Measurements from ENCODE around the gene THRA. TPM values are rescaled to one million over a fixed set of nuclear protein-coding genes. Genes with fewer than 3 reads are reported as not detected.

THRA gene
- total and polyA plus RNA-seq, 9 of the 15 experiments (the other 6 are each of a cell fraction or from before 2014, with no cell fraction given) = 0.34 to 23.4 (median 12.7) TPM

DNA sequence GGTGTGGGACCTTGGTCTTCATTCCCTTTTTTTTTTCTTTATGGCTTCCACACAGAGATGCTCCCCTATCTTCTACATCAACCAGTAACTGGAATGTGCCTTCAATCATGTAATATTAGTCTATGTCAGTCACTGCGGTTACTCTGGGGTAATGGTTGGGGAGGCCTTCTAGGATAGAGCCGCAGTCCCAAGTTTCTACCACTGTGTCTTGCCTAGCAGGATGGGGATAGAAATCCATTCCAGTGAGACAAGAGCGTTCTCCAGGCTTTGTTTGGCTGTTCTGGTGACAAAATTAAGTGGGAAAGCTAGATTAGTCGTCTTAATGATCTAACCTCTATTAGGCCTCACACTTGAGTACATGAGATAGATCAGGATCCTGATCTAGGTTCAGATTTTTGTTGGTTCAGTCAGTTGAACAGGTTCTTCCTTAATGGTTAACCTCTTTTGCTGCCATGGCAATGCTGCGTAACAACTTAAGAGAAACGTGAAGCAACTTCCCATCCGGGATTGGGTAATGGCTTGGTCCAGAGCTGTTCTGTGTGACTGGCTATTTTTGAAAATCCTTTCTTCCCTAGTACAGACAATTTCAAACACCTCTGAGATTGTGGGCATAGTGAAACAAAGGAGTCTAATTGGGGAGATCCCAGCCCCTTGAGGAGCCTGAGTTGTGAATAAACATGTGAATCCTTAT, 67.7 kb downstream of the THRA start:
- H2AFZ ChIP-seq (ENCODE audit: low read depth, low read length) = no peak overlapping the region
- H3K9ac ChIP-seq (ENCODE audit: insufficient read depth in 1 of 2, low read depth in 2 of 2, low read length in 2 of 2) = no peak overlapping the region
- intact Hi-C loops (cut with micrococcal nuclease) = no loop called here
- H3K9me3 ChIP-seq (replicated peaks; ENCODE audit: control insufficient read depth, insufficient read depth, low read depth, low read length) = no peaks in the 10 kb centered on the region
- no TSS peak for BruUV-seq (replicated peaks)
- TF ChIP-seq GATAD2A (IDR thresholded peaks at IDR 0.05) = no peak
- TF ChIP-seq, protein P1, sequence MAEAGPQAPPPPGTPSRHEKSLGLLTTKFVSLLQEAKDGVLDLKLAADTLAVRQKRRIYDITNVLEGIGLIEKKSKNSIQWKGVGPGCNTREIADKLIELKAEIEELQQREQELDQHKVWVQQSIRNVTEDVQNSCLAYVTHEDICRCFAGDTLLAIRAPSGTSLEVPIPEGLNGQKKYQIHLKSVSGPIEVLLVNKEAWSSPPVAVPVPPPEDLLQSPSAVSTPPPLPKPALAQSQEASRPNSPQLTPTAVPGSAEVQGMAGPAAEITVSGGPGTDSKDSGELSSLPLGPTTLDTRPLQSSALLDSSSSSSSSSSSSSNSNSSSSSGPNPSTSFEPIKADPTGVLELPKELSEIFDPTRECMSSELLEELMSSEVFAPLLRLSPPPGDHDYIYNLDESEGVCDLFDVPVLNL (CRISPR knock-in tag; IDR thresholded peaks at IDR 0.05; ENCODE audit: low read depth) = no peak
- no peak overlapping the region for H3K4me3 ChIP-seq
- no peak overlapping the region for H3K4me2 ChIP-seq (ENCODE audit: insufficient read depth, low read length)
- POLR2A ChIA-PET = interaction anchor here (1.5 kb wide), 1 partner anchor 9 kb away, joined by 8 read pairs; the partner anchor contains the start of gene CASC3
- CTCF ChIA-PET (ENCODE audit: low intra/inter-chr PET ratio) = no interaction called here
- FAIRE-seq (no peak), DNase-seq (ENCODE audit: extremely low read depth in 1 of 4, low spot score in 3 of 4) (no peak), ATAC-seq (no peak)
- H3K27me3 ChIP-seq (ENCODE audit: control insufficient read depth in 2 of 2, insufficient read depth in 2 of 2, low read length in 2 of 2) = no peaks in the 10 kb centered on the region
- in situ Hi-C loops (cut with MboI) = no loop called here
- H4K20me1 ChIP-seq (replicated peaks; ENCODE audit: control insufficient read depth, insufficient read depth, low read length) = no peaks in the 10 kb centered on the region
- H3K79me2 ChIP-seq (ENCODE audit: control insufficient read depth, insufficient read depth, low read length) = peaks cover 23% of the 10 kb centered on the region
- H3K9me1 ChIP-seq (ENCODE audit: control insufficient read depth, insufficient read depth, low read length) = no peaks in the 10 kb centered on the region
- no peak overlapping the region for H3K27ac ChIP-seq (ENCODE audit: extremely low read depth, low read depth, low read length)
- H3K36me3 ChIP-seq (ENCODE audit: control insufficient read depth, insufficient read depth, low read length) = peaks cover 98% of the 10 kb centered on the region
- 92% methylated on average over 7 of the region's 7 CpGs for WGBS (ENCODE audit: insufficient coverage, low coverage, missing lambda C conversion rate)
- H3K4me1 ChIP-seq (replicated peaks in 1 of 2; ENCODE audit: control insufficient read depth in 2 of 2, insufficient read depth in 2 of 2, low read length in 2 of 2) = no peaks in the 10 kb centered on the region

DNA sequence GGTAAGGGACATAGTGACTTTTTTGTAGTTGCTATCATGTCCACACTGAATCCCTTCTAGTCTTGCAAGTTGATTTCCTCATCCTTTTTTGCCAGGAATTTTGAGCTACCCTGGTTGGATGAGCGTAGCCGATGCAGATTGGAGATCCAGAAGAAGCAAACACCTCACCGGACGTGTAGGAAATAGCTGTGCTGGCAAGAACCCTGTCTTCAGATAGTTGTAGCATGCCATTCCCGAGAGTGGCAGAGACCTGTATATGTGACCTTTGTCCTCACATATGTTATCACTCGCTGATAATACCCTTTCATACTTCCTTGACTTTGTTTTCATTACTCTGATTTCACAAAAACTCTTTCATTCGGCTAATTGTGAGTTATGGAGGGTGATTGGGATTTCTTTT, 71.4 kb downstream of the THRA start:
- Histone ChIP-seq H3K27ac (ENCODE audit: extremely low read depth, low read depth, low read length) (no peak overlapping the region), H3K4me3 (no peak overlapping the region), H2AFZ (ENCODE audit: low read depth, low read length) (no peak overlapping the region), H3K9me3 (replicated peaks; ENCODE audit: control insufficient read depth, insufficient read depth, low read depth, low read length) (no peaks in the 10 kb centered on the region), H3K4me2 (ENCODE audit: insufficient read depth, low read length) (no peak overlapping the region), H3K9ac (ENCODE audit: insufficient read depth in 1 of 2, low read depth in 2 of 2, low read length in 2 of 2) (no peak overlapping the region), H4K20me1 (replicated peaks; ENCODE audit: control insufficient read depth, insufficient read depth, low read length) (no peaks in the 10 kb centered on the region), H3K9me1 (ENCODE audit: control insufficient read depth, insufficient read depth, low read length) (no peaks in the 10 kb centered on the region), H3K27me3 (ENCODE audit: control insufficient read depth in 2 of 2, insufficient read depth in 2 of 2, low read length in 2 of 2) (no peaks in the 10 kb centered on the region), H3K79me2 (ENCODE audit: control insufficient read depth, insufficient read depth, low read length) (peaks cover 19% of the 10 kb centered on the region), H3K36me3 (ENCODE audit: control insufficient read depth, insufficient read depth, low read length) (peaks cover 84% of the 10 kb centered on the region), H3K4me1 (replicated peaks in 1 of 2; ENCODE audit: control insufficient read depth in 2 of 2, insufficient read depth in 2 of 2, low read length in 2 of 2) (peaks cover 2 to 8% of the 10 kb centered on the region in 2 experiments; a peak in 4 of 5 replicates)
- 81% methylated on average over 7 of the region's 7 CpGs for WGBS (ENCODE audit: insufficient coverage, low coverage, missing lambda C conversion rate)
- BruUV-seq (replicated peaks) = no TSS peak
- DNase-seq (ENCODE audit: extremely low read depth in 1 of 4, low spot score in 3 of 4) (no peak), FAIRE-seq (no peak), ATAC-seq (no peak)
- in situ Hi-C loops (cut with MboI) (no loop called here), intact Hi-C loops (cut with micrococcal nuclease) (no loop called here)
- ChIA-PET POLR2A (interaction anchor here (0.8 to 4.0 kb wide), 6 partner anchors 10 to 31 kb away, joined by 3 to 23 read pairs (median 3); no protein-coding TSS in a partner anchor), CTCF (ENCODE audit: low intra/inter-chr PET ratio) (no interaction called here)
- TF ChIP-seq RB1 (IDR thresholded peaks at IDR 0.05; ENCODE audit: low read depth) (no peak), L3MBTL2 (IDR thresholded peaks at IDR 0.05) (no peak), NRF1 (conservative IDR thresholded peaks at IDR 0.05 in 1 of 2, IDR thresholded peaks at IDR 0.05 in 1 of 2) (no peak)
- TF ChIP-seq, protein P2, sequence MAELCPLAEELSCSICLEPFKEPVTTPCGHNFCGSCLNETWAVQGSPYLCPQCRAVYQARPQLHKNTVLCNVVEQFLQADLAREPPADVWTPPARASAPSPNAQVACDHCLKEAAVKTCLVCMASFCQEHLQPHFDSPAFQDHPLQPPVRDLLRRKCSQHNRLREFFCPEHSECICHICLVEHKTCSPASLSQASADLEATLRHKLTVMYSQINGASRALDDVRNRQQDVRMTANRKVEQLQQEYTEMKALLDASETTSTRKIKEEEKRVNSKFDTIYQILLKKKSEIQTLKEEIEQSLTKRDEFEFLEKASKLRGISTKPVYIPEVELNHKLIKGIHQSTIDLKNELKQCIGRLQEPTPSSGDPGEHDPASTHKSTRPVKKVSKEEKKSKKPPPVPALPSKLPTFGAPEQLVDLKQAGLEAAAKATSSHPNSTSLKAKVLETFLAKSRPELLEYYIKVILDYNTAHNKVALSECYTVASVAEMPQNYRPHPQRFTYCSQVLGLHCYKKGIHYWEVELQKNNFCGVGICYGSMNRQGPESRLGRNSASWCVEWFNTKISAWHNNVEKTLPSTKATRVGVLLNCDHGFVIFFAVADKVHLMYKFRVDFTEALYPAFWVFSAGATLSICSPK (IDR thresholded peaks at IDR 0.05; ENCODE audit: borderline replicate concordance) = no peak

Data from K562 (cell line).